Measurements from ENCODE around the gene ANKHD1. TPM values are rescaled to one million over a fixed set of nuclear protein-coding genes. Genes with fewer than 3 reads are reported as not detected.

Gene ANKHD1
- total RNA-seq, 2 experiments from 2014 or later: 90.6 to 143 TPM

GRCh38 chr5:140408750-140409241, 7.2 kb downstream of the ANKHD1 start:
- H3K79me2 ChIP-seq (ENCODE audit: insufficient read depth, low read depth, low read length): peaks cover 100% of the 10 kb centered on the region
- intact Hi-C loops (cut with micrococcal nuclease; ENCODE audit: unreplicated experiment): no loop called here
- peaks cover 20% of the 10 kb centered on the region for H3K4me1 ChIP-seq (ENCODE audit: insufficient read depth, low read length, poor library complexity, severe bottlenecking)
- H3K4me3 ChIP-seq (ENCODE audit: low read depth, low read length, poor library complexity, severe bottlenecking): no peak overlapping the region
- H4K20me1 ChIP-seq (ENCODE audit: insufficient read depth, low read length): peaks cover 30% of the 10 kb centered on the region
- no TSS peak for BruUV-seq (replicated peaks)
- POLR2A ChIA-PET: interaction anchor here (0.6 kb wide), 1 partner anchor 57 kb away, joined by 3 read pairs; no protein-coding TSS in a partner anchor
- no peak overlapping the region for H3K27ac ChIP-seq (ENCODE audit: low read depth, low read length, poor library complexity, severe bottlenecking)
- no peak overlapping the region for H2AFZ ChIP-seq (ENCODE audit: low read length)
- no peaks in the 10 kb centered on the region for H3K9me3 ChIP-seq (ENCODE audit: low read length)
- CTCF ChIA-PET (ENCODE audit: unreplicated experiment): no interaction called here
- no peak for DNase-seq (ENCODE audit: low spot score)
- no peak for TF ChIP-seq CTCF (conservative IDR thresholded peaks at IDR 0.05; ENCODE audit: low read length)
- TF ChIP-seq EZH2phosphoT487 (IDR thresholded peaks at IDR 0.05; ENCODE audit: borderline replicate concordance, low read depth, low read length): no peak
- H3K9me2 ChIP-seq (ENCODE audit: insufficient read depth, low read length): no peaks in the 10 kb centered on the region
- no peak overlapping the region for H3K4me2 ChIP-seq (ENCODE audit: low read length)
- peaks cover 82% of the 10 kb centered on the region for H3K36me3 ChIP-seq (ENCODE audit: insufficient read depth, low read length)

GRCh38 chr5:140413230-140413629, 11.6 kb downstream of the ANKHD1 start:
- Histone ChIP-seq H4K20me1 (ENCODE audit: insufficient read depth, low read length) (peaks cover 19% of the 10 kb centered on the region), H3K4me3 (ENCODE audit: low read depth, low read length, poor library complexity, severe bottlenecking) (no peak overlapping the region), H3K79me2 (ENCODE audit: insufficient read depth, low read depth, low read length) (peaks cover 100% of the 10 kb centered on the region), H3K4me2 (ENCODE audit: low read length) (no peak overlapping the region), H3K9me3 (ENCODE audit: low read length) (no peaks in the 10 kb centered on the region), H3K9me2 (ENCODE audit: insufficient read depth, low read length) (no peaks in the 10 kb centered on the region), H2AFZ (ENCODE audit: low read length) (no peak overlapping the region), H3K36me3 (ENCODE audit: insufficient read depth, low read length) (peaks cover 71% of the 10 kb centered on the region), H3K4me1 (ENCODE audit: insufficient read depth, low read length, poor library complexity, severe bottlenecking) (peaks cover 8% of the 10 kb centered on the region), H3K27ac (ENCODE audit: low read depth, low read length, poor library complexity, severe bottlenecking) (no peak overlapping the region)
- intact Hi-C loops (cut with micrococcal nuclease; ENCODE audit: unreplicated experiment): no loop called here
- no TSS peak for BruUV-seq (replicated peaks)
- no peak for TF ChIP-seq CTCF (conservative IDR thresholded peaks at IDR 0.05; ENCODE audit: low read length)
- no peak for TF ChIP-seq EZH2phosphoT487 (IDR thresholded peaks at IDR 0.05; ENCODE audit: borderline replicate concordance, low read depth, low read length)
- POLR2A ChIA-PET: no interaction called here
- CTCF ChIA-PET (ENCODE audit: unreplicated experiment): no interaction called here
- DNase-seq (ENCODE audit: low spot score): no peak

GRCh38 chr5:140417235-140417634, 15.6 kb downstream of the ANKHD1 start:
- no peak overlapping the region for H3K4me3 ChIP-seq (ENCODE audit: low read depth, low read length, poor library complexity, severe bottlenecking)
- H3K4me1 ChIP-seq (ENCODE audit: insufficient read depth, low read length, poor library complexity, severe bottlenecking): peaks cover 9% of the 10 kb centered on the region
- H3K4me2 ChIP-seq (ENCODE audit: low read length): no peak overlapping the region
- H3K27ac ChIP-seq (ENCODE audit: low read depth, low read length, poor library complexity, severe bottlenecking): no peak overlapping the region
- no peaks in the 10 kb centered on the region for H3K9me2 ChIP-seq (ENCODE audit: insufficient read depth, low read length)
- H2AFZ ChIP-seq (ENCODE audit: low read length): no peak overlapping the region
- no peak for DNase-seq (ENCODE audit: low spot score)
- intact Hi-C loops (cut with micrococcal nuclease; ENCODE audit: unreplicated experiment): no loop called here
- H3K79me2 ChIP-seq (ENCODE audit: insufficient read depth, low read depth, low read length): peaks cover 98% of the 10 kb centered on the region
- no TSS peak for BruUV-seq (replicated peaks)
- ChIA-PET POLR2A (interaction anchor here (0.6 to 1.3 kb wide), 5 partner anchors 9 to 1226 kb away, joined by 4 to 6 read pairs (median 5); no protein-coding TSS in a partner anchor), CTCF (ENCODE audit: unreplicated experiment) (no interaction called here)
- H3K36me3 ChIP-seq (ENCODE audit: insufficient read depth, low read length): peaks cover 68% of the 10 kb centered on the region
- H3K9me3 ChIP-seq (ENCODE audit: low read length): no peaks in the 10 kb centered on the region
- no peak for TF ChIP-seq CTCF (conservative IDR thresholded peaks at IDR 0.05; ENCODE audit: low read length)
- peaks cover 13% of the 10 kb centered on the region; the same call in 1 of the 2 replicates for H4K20me1 ChIP-seq (ENCODE audit: insufficient read depth, low read length)

Data from OCI-LY7 (cell line).